CD4-positive, alpha-beta T cell treated with Interleukin-21 for 1 hour (primary cell): ENCODE results near the gene MAGI2.
A peak's percentile ranks its signal among the peaks of the same experiment; 100 is the strongest.

ENCODE experiments used
- DNase-seq: peaks from one replicate; pipeline ENCODE4 v3.0.0-alpha.2; 2020

The MAGI2 gene

GRCh38 chr7:78052112-78052511 lies 1401.4 kb downstream of the MAGI2 start:
- no peak for DNase-seq

- DNase-seq, result no peak
Observed at GRCh38 chr7:78047800-78048199, 1405.7 kb downstream of the MAGI2 start.

- DNase-seq, result no peak
Observed at GRCh38 chr7:78043159-78043558, 1410.3 kb downstream of the MAGI2 start.

GRCh38 chr7:78041423-78041822 lies 1412.0 kb downstream of the MAGI2 start:
- no peak for DNase-seq

GRCh38 chr7:78039790-78040776 lies 1413.4 kb downstream of the MAGI2 start:
- DNase-seq, result peak; percentile 43

- no peak for DNase-seq
Observed at GRCh38 chr7:78038465-78039080, 1414.9 kb downstream of the MAGI2 start.

- no peak for DNase-seq
Observed at GRCh38 chr7:78037603-78038002, 1415.9 kb downstream of the MAGI2 start.

GRCh38 chr7:78033410-78033809 lies 1420.1 kb downstream of the MAGI2 start:
- no peak for DNase-seq

GRCh38 chr7:78026492-78026891 lies 1427.0 kb downstream of the MAGI2 start:
- no peak for DNase-seq

- no peak for DNase-seq
Observed at GRCh38 chr7:78024591-78024990, 1428.9 kb downstream of the MAGI2 start.

- no peak for DNase-seq
Observed at GRCh38 chr7:78023191-78023590, 1430.3 kb downstream of the MAGI2 start.

GRCh38 chr7:78022165-78022564 lies 1431.3 kb downstream of the MAGI2 start:
- no peak for DNase-seq

- DNase-seq, result no peak
Observed at GRCh38 chr7:78020874-78021249, 1432.6 kb downstream of the MAGI2 start.

GRCh38 chr7:78020136-78020873 lies 1433.2 kb downstream of the MAGI2 start:
- peak; percentile 56 for DNase-seq

- peak; percentile 48 for DNase-seq
Observed at GRCh38 chr7:78019447-78020135, 1433.9 kb downstream of the MAGI2 start.

GRCh38 chr7:78018641-78019446 lies 1434.6 kb downstream of the MAGI2 start:
- DNase-seq, result peak; percentile 4

GRCh38 chr7:78017591-78018100 lies 1435.8 kb downstream of the MAGI2 start:
- no peak for DNase-seq

- DNase-seq, result no peak
Observed at GRCh38 chr7:78015574-78016260, 1437.8 kb downstream of the MAGI2 start.

- DNase-seq, result no peak
Observed at GRCh38 chr7:78014401-78014800, 1439.1 kb downstream of the MAGI2 start.

- no peak for DNase-seq
Observed at GRCh38 chr7:78013386-78013785, 1440.1 kb downstream of the MAGI2 start.

- DNase-seq, result no peak
Observed at GRCh38 chr7:78011642-78012041, 1441.8 kb downstream of the MAGI2 start.
